Cortex of kidney (tissue), 1 donor: Measurements from ENCODE around the gene WDR74.
"Not testable (repeated sequence)": the region's sequence is repeated elsewhere in the genome, so short reads cannot be mapped to it uniquely, and the experiment has no call there.

Experiments used
- DNase-seq: peaks from one replicate; lab custom pipeline; 2025; lab: John Stamatoyannopoulos, UW

The WDR74 gene

DNA sequence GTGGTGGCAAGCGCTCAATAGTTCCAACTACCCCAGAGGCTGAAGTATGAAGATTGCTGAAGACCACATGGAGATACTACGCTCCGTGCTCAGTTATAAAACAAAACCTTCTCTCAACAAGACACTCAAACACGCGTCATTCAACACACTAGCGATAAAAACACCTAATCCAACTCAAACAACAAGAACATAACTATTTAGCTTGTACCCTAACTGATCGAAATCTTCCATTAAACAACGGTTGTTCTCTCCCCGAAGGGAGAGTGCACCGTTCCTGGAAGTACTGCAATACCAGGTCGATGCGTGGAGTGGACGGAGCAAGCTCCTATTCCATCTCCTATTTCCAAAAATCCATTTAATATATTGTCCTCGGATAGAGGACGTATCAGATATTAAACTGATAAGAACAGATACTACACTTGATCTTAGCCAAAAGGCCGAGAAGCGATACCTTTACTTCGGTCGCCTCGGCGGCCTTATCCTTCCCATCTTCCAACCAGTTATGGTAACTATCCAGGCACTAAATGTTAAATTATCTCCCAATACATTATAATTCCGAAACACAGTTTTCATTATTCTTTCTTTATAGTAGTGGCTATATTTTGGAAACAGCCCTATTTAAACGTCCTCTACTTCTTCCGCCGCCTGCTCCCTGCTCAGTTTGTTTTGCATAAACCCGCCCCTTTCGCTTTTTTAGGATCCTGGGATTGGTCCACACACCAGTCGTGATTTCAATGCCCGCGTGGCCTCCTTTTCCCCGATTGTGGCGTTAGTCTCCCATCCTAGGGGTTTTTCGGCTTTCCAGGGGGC lies 2.2 kb upstream of the WDR74 start:
- DNase-seq, result no peak

DNA sequence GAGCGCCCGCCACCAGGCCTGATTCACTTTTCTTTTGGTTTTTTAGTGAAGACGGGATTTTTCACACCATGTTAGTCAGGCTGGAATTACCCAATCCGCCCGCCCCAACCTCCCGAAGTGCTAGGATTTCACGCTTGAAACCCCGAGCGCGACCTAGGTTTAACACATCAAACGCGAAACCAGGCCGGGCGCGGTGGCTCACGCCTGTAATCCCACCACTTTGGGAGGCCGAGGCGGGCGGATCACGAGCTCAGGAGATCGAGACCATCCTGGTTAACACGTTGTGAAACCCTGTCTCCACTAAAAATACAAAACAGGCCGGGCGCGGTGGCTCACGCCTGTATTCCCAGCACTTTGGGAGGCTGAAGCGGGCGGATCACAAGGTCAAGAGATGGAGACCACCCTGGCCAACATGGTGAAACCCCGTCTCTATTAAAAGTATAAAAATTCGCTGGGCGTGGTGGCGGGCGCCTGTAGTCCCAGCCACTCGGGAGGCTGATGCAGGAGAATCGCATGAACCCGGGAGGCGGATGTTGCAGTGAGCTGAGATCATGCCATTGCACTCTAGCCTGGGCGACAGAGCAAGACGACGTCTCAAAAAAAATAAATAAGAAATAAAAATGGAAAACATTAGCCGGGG lies 1.5 kb upstream of the WDR74 start:
- not testable (repeated sequence) for DNase-seq

DNA sequence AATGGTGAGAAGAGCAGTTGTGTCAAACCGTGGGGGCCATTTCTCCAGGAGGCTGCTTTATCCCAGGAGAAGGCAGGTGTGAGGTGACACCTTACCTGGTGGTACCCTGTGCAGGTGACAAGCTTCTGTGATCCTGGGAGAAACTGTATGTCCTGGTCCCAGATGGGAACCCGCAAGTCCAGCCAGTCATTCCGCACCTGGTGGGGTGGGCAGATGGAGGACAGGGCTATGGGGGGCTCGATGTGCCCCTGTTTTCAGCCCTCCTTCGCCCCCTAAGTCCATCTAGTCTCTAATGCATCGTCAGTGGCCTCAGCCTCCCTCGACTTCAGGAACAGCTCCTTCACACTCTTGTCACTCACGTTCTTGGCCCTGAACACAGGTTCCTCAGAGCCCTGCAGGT lies 4.1 kb downstream of the WDR74 start:
- no peak for DNase-seq

DNA sequence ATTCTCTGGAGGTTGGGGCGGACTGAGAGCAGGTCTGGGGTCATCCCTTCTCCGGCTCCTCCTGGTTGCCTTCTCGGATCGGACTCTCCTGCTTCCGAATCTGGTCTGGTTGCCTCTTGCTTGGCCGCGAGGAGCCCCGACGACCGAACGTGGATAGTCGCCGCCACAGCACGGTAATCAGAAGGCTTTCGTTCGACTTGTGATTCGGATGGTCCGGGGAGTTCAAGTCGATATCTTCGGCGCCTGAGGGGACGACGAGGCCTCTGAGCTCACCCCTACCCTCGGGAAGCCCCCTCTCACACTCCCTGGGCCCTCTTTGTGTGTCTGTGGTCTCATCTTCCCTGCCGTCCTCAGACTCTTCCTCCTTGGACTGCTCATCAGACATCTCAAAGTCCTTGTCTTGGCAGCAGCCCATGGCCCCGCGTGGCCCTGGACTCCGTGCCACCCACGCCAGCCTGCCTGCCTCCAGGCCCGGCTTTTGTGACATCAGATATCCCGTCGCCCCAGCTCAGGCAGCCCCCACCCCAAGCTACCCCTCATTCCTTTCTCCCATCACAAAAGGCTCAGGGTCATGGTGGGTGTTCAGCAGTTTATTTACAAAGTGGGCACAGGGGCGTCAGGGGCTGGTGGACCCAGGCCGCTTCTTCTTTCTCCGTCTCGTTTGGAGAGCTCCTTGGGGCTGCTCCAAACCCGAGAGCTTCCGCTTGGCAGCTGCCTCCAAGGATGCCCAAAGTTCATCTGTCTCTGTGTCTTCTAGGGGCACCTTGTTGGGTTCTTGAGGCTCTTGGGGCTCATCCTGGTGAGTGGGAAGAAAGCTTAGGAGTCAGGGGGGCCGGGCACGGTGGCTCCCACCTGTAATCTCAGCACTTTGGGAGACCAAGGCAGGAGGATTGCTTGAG lies 6.8 kb downstream of the WDR74 start, which contains the start of gene TEX54:
TSS of gene TEX54 (minus strand) at position 506 of the 899 bp plus-strand sequence.
- no peak for DNase-seq

DNA sequence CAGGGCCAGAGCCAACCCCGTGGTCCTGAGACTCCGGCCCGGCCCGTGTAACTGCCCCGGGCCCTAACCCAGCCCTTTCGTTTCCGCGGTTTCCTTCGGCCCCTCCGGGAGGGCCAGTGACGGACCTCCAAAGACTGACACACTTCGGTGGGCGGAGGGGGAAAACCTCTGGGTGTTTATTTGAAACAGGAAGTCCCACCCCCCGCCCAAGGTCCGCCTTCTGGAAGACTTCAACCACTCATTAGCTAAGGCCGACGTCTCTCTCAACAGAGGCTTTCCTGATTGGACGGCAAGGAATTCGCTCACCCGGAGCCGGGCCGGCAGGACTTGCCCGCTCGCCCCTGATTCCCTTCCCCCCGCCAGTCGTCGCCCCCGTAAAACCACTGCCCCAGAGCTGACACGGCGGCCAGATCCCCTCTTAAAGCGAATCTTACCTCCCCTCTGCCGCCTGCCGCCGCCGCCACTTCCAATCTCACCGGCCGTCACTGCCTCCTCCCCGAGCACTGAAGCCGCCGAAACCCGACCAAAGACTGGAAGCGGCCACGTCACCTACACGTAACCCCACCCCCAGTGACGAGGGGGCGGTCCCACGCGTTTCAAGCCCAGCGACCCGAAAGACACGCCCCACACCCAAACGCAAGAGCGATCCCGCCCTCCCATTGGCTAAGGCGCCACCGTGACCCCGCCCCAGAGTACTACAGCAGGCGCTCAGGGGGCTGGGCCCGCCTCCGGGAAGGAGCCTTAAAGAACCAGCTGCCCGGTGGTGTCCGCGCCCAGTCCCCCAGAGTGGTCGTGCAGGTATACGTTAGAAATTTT lies 7.7 kb downstream of the WDR74 start, which contains the start of gene STX5:
TSS of gene STX5 (minus strand) at position 532 of the 816 bp plus-strand sequence. CDS start 808 bp downstream, outside the sequence.
- peak; percentile 78 for DNase-seq

DNA sequence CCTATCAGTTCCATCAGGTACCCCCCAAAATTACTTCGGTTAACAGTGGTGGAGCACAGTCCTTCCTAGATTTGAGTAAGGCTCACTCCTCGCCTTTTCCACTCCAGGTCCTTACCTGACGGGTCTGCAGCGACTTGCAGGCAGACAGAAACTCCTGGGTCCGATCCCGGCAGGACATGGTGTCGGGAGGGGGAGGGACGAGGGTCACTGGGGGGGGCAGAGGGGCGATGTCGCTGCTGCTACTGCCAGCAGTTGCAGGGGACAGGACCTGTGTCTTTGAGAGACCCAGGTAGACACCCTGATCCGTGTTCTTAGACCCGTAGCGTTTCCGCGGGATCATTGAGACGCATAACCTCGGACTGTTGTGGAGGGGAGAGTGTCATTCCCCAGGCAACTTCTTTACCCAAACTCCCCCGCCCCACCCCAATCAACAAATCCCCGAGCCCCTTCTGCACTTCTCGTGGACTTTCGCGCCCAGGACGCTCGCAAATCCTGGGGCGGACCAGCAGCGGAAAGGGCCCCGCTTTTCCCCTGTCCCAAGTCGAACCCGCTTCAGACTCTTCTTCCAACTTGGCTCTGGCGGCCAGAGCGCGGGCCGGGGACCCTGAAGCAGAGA lies 8.4 kb downstream of the WDR74 start:
- no peak for DNase-seq

DNA sequence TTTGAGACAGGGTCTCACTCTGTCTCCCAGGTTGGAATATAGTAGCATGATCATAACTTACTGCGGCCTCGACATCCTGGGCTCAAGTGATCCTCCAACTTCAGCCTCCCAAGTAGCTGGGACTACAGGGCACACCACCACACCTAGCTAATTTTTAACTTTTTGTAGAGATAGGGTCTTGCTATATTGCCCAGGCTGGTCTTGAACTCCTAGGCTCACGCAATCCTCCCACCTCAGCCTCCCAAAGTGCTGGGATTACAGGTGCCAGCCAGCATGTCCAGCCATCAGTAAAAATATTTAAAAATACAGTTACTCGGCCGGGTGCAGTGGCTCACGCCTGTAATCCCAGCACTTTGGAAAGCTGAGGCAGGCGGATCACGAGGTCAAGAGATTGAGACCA lies 11.3 kb downstream of the WDR74 start:
- DNase-seq, result not testable (repeated sequence)

DNA sequence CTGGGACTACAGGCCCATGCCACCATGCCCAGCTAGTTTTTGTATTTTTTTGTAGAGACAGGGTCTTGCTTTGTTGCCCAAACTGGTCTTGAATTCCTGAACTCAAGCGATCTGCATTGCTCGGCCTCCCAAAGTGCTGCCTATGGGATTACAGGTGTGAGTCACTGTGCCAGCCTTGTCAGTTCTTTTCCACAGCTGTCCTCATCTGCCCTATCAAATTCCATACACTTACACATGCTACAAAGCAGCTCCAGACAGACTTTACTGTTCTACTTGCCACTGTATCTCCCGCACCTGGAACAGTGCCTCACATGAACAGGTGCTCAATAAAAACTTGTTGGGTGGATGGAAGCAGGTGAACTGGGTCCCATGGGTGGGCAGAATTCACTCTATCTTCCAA lies 15.7 kb downstream of the WDR74 start:
- no peak for DNase-seq

DNA sequence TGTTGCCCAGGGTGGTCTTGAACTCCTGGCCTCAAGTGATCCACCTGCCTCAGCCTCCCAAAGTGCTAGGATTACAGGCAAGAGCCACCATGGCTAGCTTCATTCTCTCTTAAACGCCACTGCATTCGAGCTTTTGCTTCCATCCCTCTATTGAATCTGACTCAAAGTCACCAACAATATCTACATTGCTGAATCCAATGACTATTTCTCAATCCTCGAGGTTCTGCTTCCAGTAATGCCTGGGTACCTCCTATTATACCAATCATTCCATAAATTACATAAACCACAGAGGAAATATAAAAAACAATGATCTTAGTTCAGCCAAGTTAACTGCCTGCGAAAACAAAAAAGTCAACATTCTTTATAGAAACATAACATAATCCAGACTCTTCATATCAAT lies 22.3 kb downstream of the WDR74 start:
- DNase-seq, result no peak

DNA sequence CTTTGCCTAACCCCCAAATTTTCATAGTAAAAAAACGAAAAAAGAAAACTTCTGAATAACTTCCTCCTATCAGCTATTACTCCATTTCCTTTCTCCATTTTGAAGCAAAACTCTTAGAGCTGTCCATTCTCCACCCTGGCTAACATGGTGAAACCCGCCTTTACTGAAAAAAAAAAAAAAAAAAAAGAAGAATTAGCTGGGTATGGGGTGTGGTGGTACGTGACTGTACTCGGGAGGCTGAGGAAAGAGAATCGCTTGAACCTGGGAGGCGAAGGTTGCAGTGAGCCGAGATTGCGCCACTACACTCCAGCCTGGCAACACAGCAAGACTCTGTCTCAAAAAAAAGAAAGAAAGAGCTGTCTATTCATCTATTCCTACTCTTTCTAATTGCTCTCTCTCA lies 22.8 kb downstream of the WDR74 start:
- DNase-seq, result no peak

DNA sequence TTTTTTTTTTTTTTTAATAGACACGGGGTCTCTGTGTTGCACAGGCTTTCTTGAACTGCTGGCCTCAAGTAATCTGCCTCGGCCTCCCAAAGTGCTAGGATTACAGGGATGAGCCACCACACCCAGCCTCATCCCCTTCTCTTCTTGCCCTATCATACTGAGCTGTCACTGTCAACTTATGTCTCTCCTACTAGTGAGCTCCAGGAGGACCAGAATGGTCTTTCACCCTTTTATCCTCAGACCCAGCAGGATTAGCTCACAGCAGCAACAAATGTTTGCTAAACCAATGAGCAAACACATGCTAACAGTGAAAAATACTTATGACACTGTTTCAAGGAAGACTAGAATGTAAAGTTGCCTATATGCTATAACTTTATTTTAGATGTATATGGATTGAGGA lies 27.7 kb downstream of the WDR74 start:
- DNase-seq, result no peak

DNA sequence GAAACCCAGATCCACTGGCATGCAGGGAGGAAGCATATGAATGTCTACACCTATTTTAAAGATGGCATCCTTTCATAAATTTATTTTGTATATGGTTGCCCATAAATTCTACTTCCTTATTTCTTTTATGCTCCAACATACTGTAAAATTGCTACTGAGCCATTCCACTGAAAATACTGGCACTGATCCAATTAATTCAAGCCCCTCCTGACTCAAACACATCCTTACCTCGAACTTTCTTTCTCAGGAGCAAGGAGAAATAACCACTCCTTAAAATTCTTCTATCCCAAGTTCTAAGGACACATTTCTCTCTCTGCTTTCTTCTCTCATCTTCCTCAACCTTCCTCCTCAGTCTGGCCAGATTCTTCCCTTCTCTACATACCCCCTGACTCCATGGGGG lies 28.6 kb downstream of the WDR74 start:
- DNase-seq, result no peak

DNA sequence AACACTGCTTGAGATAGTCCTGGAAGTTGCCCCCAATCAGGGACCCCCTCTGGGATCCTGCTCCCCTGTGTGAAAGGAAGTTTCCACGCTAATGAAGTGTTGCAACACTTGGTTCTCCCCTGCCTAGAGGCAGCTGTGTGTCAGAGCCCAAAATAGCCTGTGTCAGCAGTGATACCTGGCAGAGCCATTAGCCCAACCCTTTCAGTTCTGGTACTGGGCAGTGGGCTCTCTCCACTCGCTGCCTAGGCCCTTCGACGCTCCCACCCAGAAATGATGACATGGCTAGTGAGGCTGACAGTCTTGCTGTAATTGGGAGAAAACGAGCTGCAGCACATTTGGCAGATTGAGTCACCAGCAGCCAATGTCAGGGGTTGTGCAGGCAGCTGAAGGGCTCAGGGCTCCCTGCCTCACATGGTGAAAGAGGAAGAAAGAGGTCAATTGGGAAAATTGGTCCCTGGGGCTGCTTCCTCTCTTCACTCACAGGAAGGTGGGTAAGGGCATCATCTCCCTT lies 32.7 kb downstream of the WDR74 start:
- no peak for DNase-seq

DNA sequence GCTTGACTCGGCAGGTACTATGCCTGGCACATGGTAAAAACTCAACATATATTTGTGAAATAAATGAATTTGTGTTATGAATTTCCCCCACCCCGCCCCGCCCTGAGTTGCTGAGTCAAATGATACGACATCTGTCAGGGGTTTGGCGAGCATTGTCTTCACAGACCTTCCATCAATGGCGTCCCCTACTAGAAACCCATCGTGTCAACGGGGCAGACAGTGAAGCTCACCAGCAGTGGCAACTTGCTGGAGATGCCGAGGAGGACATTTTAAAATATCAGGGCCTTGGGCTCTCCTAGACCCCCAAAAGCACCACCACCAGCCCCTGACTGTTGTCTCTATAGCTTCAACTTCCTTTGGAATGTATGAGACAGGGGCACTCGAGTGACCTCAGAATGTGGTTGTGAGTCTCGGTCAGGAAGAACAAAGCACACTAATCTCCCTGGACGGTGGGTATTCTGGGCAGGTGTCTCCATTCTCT lies 33.4 kb downstream of the WDR74 start:
- DNase-seq, result no peak

DNA sequence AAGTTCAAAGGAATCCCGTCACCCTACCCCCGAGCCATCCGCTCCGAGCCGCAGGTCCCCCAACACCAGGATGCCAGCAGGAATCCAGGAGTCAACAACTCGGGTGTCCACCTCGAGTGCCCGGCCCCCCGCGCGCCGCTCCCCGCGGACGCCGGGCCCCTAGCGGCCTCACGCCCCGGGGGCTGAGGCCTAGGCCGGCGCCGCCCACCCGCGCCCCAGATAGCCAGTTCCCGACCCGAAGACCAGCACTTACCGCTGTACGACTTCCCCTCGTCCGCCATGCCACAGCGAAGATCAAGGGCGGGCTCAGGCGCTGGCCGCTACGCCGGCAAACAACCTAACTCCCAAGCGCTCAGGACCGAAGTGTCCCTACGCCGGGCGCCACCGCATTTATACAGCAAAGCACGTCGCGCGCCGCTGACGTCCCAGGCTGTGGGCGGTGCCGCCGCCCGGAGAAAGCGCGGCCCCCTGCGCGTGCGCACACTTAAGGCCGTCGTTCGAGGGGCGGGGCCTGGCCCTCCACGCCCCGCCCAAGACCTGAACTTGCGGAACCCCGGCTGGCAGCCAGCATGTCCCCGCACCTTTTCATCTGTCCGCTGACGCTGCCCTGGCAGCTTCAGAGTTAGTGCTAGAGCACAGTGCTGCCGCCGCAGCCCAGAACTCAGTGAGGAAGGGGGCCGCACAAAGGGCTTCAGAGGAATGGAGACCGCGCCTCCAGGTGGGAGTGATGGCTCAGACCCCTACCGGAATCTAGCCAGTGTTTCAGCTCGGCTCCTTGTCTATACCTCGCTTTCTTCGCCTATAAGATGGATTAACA lies 34.1 kb downstream of the WDR74 start, which contains the start of gene NXF1:
TSS of gene NXF1 (minus strand) at position 365 of the 817 bp plus-strand sequence. CDS start at position 281, 84 bp downstream.
- no peak for DNase-seq

DNA sequence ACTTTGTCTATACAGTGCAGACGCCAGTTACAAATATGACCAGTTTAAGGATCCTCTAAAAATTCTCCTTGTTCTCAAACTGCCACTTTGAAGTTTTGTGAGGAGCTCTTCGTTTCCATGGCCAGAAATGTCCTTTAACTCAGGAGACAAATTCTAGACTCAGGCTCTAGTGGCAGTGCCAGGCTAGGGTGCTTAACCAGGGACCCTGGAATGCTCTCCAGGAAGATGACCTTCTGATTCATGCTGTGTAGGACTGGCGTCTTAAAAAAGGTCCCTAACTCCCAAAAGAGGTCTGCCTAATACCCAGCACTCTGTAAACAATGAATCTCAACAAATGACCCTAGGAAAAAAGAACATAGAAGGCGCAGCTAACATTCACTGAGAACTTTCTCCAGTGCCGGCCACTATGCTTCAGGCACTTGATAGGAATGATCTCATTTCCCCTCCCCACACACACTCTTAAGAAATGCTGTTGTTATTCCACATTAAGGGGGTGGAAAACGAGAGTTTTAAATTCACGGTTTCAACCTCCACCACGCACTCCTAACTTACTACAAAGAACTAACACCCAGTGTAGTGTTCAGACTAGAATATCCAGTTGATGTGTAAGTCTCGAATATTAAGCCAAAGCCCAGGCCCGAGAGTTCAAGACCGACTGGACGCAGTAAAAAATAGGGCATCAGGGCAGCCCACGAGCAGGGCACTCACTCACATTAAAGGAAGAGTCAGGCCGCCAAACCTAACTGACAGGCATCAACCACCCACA lies 34.9 kb downstream of the WDR74 start:
- no peak for DNase-seq

DNA sequence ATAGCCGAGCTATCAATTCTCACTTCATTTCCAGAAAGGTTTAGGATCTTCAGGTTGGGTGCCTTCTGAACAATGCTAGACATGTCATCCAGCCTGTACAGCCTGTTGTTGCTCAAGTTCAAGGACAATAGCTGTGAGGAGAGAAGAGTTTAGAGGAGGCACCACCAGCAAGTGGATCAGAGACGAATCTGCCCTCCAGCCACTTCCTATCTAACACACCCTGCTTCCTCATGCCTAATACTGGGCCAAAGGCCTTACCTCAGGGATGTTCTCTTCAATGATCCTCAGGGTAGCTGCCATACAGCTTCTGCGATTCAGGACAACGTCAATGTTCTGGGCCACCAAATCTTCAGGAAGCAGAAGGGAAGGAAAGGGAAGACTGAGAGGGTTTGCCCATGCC lies 38.3 kb downstream of the WDR74 start:
- DNase-seq, result no peak

DNA sequence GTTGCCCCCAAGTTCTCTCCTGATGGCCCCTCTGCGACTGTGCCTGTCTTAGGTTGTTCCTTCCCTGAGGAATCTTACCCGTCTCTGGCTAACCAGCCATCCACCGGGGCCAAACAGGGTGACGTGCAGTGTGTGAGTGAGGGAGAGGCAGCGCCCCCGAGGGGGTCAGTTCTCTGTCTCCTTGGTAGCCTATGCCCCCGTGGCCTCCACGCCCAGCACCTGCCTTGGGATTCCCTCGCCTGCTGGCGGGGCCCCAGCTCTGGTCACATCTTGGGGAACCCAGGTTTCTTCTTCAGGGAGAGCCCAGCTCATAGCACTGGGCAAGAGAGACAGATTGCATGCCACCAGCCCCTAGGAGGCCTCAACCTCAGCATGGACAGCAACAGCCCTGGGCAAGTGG lies 39.9 kb downstream of the WDR74 start:
- DNase-seq, result no peak

DNA sequence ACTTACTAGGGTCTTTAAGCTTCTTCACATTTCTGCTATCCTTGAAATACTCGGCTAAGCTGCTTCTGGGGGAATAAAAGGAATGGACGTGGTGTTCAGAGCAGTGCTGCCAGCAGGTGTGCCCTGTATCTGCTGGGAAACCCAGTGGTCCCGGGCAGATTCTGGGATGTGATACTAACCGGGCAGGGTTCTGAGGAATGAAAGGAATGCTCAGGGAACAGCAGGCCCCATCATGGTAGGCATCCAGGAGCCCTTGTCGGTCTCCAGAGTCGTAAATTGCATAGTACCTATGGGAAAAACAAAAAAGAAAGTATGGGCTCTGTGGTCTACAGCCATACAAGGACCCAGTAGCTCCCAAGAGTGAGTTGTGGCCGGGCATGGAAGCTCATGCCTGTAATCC lies 43.1 kb downstream of the WDR74 start:
- no peak for DNase-seq
